Skeletal muscle tissue (tissue), 4 donors: ENCODE measurements around the gene SPDEF. TPM values are rescaled to one million over a fixed set of nuclear protein-coding genes. Genes with fewer than 3 reads are reported as not detected.

Source experiments
- H3K27ac ChIP-seq: one replicate; pipeline ENCODE4 v1.7.0; 2013; ENCODE audit warnings: mild to moderate bottlenecking, low read depth, low read length, inconsistent platforms
- H3K27me3 ChIP-seq, 3 donors: one replicate each; pipeline ENCODE4 v1.7.0; 2013; ENCODE audit warnings: low read length in 3 of 3; ENCODE audit not compliant: control insufficient read depth in 3 of 3, insufficient read depth in 3 of 3
- H3K36me3 ChIP-seq, 3 donors: one replicate each; pipeline ENCODE4 v1.7.0; 2013; ENCODE audit warnings: low read length in 3 of 3; ENCODE audit not compliant: control insufficient read depth in 3 of 3, insufficient read depth in 3 of 3
- H3K4me1 ChIP-seq, 3 donors: one replicate each; pipeline ENCODE4 v1.7.0; 2013; ENCODE audit warnings: low read length in 3 of 3, mild to moderate bottlenecking in 3 of 3; ENCODE audit not compliant: control insufficient read depth in 3 of 3, insufficient read depth in 3 of 3
- H3K4me3 ChIP-seq, 3 donors: one replicate each; pipeline ENCODE4 v1.7.0; 2013; ENCODE audit warnings: low read length in 3 of 3
- H3K9ac ChIP-seq, 3 donors: one replicate each; pipeline ENCODE4 v1.7.0; 2013; ENCODE audit warnings: low read length in 3 of 3, mild to moderate bottlenecking in 3 of 3, moderate library complexity in 2 of 3, low read depth in 1 of 3
- H3K9me3 ChIP-seq, 3 donors: one replicate each; pipeline ENCODE4 v1.7.0; 2013; ENCODE audit warnings: low read length in 3 of 3; ENCODE audit not compliant: control insufficient read depth in 3 of 3
- total RNA-seq: library from RNA; depleted of rRNA; stranded (reverse); fragments of >200 nt; gene quantifications from one replicate; pipeline ENCODE4 v1.2.3, GENCODE V29; 2014
- donor health status: Osteomylitis.

The SPDEF gene
- total RNA-seq, 1 donor from 2014 or later = not detected

DNA sequence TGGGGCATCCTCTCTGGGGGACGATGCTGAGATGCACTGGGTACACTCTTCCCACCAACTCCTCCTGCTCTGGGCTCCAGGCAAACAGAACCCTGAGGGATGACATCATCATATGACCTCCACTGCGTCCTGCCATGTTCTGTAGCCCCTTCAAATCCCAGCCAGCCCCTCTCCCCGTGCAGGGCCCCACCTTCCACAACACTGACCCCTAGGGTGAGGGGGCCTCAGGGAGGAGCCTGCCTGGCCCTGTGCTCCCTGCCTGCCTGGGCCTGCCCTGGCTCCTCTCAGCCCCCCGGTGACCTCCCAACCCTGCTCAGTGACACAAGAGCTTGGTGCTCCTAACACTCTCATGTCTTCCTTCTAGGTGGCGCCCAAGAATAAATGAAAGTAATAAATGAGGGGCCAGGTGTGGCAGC is 9.6 kb upstream of the SPDEF start:
- H3K4me3 ChIP-seq = no peak overlapping the region
- H3K9ac ChIP-seq = no peak overlapping the region
- H3K9me3 ChIP-seq = no peaks in the 10 kb centered on the region
- peaks cover 28 to 50% (median 32%) of the 10 kb centered on the region in 3 donors for H3K27me3 ChIP-seq
- no peaks in the 10 kb centered on the region for H3K36me3 ChIP-seq
- H3K4me1 ChIP-seq = no peaks in the 10 kb centered on the region
- no peak overlapping the region for H3K27ac ChIP-seq

- peaks cover 16 to 34% (median 19%) of the 10 kb centered on the region in 3 donors for H3K27me3 ChIP-seq
- H3K9me3 ChIP-seq = no peaks in the 10 kb centered on the region
- no peaks in the 10 kb centered on the region for H3K4me1 ChIP-seq
- H3K36me3 ChIP-seq = no peaks in the 10 kb centered on the region
- H3K4me3 ChIP-seq = no peak overlapping the region
- H3K27ac ChIP-seq = no peak overlapping the region
- no peak overlapping the region for H3K9ac ChIP-seq
Measured at GRCh38 chr6:34564181-34564580, 8.1 kb upstream of the SPDEF start.

GRCh38 chr6:34563513-34563870 is 7.4 kb upstream of the SPDEF start:
- H3K9me3 ChIP-seq = peaks cover 0 to 1% (median 0%) of the 10 kb centered on the region in 3 donors
- H3K27me3 ChIP-seq = peaks cover 9 to 27% (median 12%) of the 10 kb centered on the region in 3 donors
- H3K27ac ChIP-seq = no peak overlapping the region
- no peaks in the 10 kb centered on the region for H3K4me1 ChIP-seq
- no peaks in the 10 kb centered on the region for H3K36me3 ChIP-seq
- no peak overlapping the region for H3K9ac ChIP-seq
- H3K4me3 ChIP-seq = no peak overlapping the region

GRCh38 chr6:34562861-34563512 is 6.9 kb upstream of the SPDEF start:
- H3K27me3 ChIP-seq = peaks cover 4 to 22% (median 8%) of the 10 kb centered on the region in 3 donors
- H3K36me3 ChIP-seq = no peaks in the 10 kb centered on the region

GRCh38 chr6:34562350-34562749 is 6.2 kb upstream of the SPDEF start:
- Histone ChIP-seq H3K9me3 (peaks cover 0 to 6% (median 3%) of the 10 kb centered on the region in 3 donors), H3K4me3 (no peak overlapping the region), H3K9ac (no peak overlapping the region), H3K27me3 (peaks cover 4 to 19% (median 6%) of the 10 kb centered on the region in 3 donors), H3K4me1 (no peaks in the 10 kb centered on the region), H3K27ac (no peak overlapping the region), H3K36me3 (no peaks in the 10 kb centered on the region)

More at GRCh38 chr6:34562861-34563512, 6.9 kb upstream of the SPDEF start:
- Histone ChIP-seq H3K4me3 (no peak overlapping the region), H3K4me1 (no peaks in the 10 kb centered on the region), H3K9me3 (peaks cover 0 to 6% (median 3%) of the 10 kb centered on the region in 3 donors), H3K27ac (no peak overlapping the region), H3K9ac (no peak overlapping the region)

GRCh38 chr6:34561227-34561530 is 5.0 kb upstream of the SPDEF start:
- Histone ChIP-seq H3K27me3 (peaks cover 0 to 10% (median 0%) of the 10 kb centered on the region in 3 donors), H3K36me3 (no peaks in the 10 kb centered on the region), H3K9me3 (peaks cover 0 to 6% (median 3%) of the 10 kb centered on the region in 3 donors), H3K4me3 (no peak overlapping the region), H3K9ac (no peak overlapping the region), H3K27ac (no peak overlapping the region), H3K4me1 (no peaks in the 10 kb centered on the region)

- Histone ChIP-seq H3K9me3 (peaks cover 0 to 6% (median 3%) of the 10 kb centered on the region in 3 donors), H3K36me3 (no peaks in the 10 kb centered on the region), H3K4me3 (no peak overlapping the region), H3K27ac (no peak overlapping the region), H3K27me3 (peaks cover 0 to 10% (median 0%) of the 10 kb centered on the region in 3 donors), H3K9ac (no peak overlapping the region), H3K4me1 (no peaks in the 10 kb centered on the region)
Measured at GRCh38 chr6:34560366-34561226, 4.5 kb upstream of the SPDEF start.

GRCh38 chr6:34559651-34560365 is 3.7 kb upstream of the SPDEF start:
- no peaks in the 10 kb centered on the region for H3K36me3 ChIP-seq
- H3K4me3 ChIP-seq = no peak overlapping the region
- peaks cover 0 to 6% (median 3%) of the 10 kb centered on the region in 3 donors for H3K9me3 ChIP-seq
- H3K4me1 ChIP-seq = no peaks in the 10 kb centered on the region
- H3K9ac ChIP-seq = no peak overlapping the region
- peaks cover 0 to 10% (median 0%) of the 10 kb centered on the region in 3 donors for H3K27me3 ChIP-seq
- H3K27ac ChIP-seq = no peak overlapping the region

DNA sequence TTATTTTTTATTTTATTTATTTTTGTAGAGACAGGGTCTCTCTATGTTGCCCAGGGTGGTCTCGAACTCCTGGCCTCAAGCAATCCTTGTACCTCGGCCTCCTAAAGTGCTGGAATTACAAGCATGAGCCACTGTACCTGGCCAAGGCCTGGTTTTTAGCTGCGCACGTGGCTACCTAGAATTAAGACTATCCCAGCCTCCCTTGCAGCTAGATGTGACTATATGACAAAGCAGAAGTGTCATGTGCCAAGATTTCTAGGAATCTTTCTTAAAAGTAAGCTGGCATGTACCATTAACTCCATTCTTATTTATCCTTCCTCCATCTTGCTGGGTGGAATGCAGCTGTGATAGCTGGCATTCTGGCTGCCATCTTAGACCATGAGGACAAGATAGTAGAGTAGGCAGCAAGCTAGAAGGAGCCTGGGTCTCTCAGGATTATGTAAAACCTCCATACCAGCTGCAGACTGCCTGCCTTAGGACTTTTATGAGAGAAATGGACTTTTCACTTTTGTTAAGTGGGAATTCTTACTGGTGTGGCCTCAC is 2.1 kb upstream of the SPDEF start:
- Histone ChIP-seq H3K9ac (no peak overlapping the region), H3K36me3 (no peaks in the 10 kb centered on the region), H3K9me3 (peaks cover 0 to 6% (median 3%) of the 10 kb centered on the region in 3 donors), H3K27me3 (peaks cover 0 to 10% (median 0%) of the 10 kb centered on the region in 3 donors), H3K4me1 (no peaks in the 10 kb centered on the region), H3K4me3 (no peak overlapping the region), H3K27ac (no peak overlapping the region)
